HL-60 (cell line): Measurements from ENCODE around the gene CNTNAP2.
"Not testable (repeated sequence)": the region's sequence is repeated elsewhere in the genome, so short reads cannot be mapped to it uniquely, and the experiment has no call there.

Experiments
- DNase-seq, 2 experiments: peaks; one replicate each; pipeline ENCODE4 v3.0.0-alpha.2; 2010 to 2020; ENCODE audit warnings: low read depth in 1 of 2, low spot score in 1 of 2
- H3K27ac ChIP-seq: fragments of 250-450 bp; sonication (Bioruptor Pico); replicated peaks from 2 replicates; pipeline ENCODE4 v1.5.1; 2020; ENCODE audit warnings: mild to moderate bottlenecking, moderate library complexity
- H3K27me3 ChIP-seq: fragments of 250-450 bp; sonication (Bioruptor Pico); 2 replicates; pipeline ENCODE4 v1.5.1; 2021; ENCODE audit warnings: mild to moderate bottlenecking, moderate library complexity; ENCODE audit not compliant: insufficient read depth, poor library complexity, severe bottlenecking
- H3K4me3 ChIP-seq: replicated peaks from 2 replicates; pipeline ENCODE4 v1.5.1; 2011; ENCODE audit warnings: mild to moderate bottlenecking, control low read depth, low read length; ENCODE audit not compliant: insufficient read depth
- GABPA ChIP-seq: IDR thresholded peaks from 2 replicates; pipeline ENCODE4 v1.6.1; 2012; ENCODE audit warnings: low read depth
- POLR2AphosphoS5 ChIP-seq: IDR thresholded peaks from 2 replicates; pipeline ENCODE4 v1.6.1; 2012; ENCODE audit warnings: low read depth
- SPI1 ChIP-seq: IDR thresholded peaks from 2 replicates; pipeline ENCODE4 v1.6.1; 2012; ENCODE audit warnings: low read depth, mild to moderate bottlenecking, borderline replicate concordance
- TF ChIP-seq, protein P1 (sequence below): IDR thresholded peaks from one replicate; pipeline ENCODE4 v1.5.1; 2011; ENCODE audit warnings: low read length, control low read depth, inconsistent platforms; ENCODE audit not compliant: insufficient read depth
- TF ChIP-seq, protein P2 (sequence below): IDR thresholded peaks from 2 replicates; pipeline ENCODE4 v1.6.1; 2012; ENCODE audit warnings: low read depth; ENCODE audit not compliant: insufficient replicate concordance

The CNTNAP2 gene

DNA sequence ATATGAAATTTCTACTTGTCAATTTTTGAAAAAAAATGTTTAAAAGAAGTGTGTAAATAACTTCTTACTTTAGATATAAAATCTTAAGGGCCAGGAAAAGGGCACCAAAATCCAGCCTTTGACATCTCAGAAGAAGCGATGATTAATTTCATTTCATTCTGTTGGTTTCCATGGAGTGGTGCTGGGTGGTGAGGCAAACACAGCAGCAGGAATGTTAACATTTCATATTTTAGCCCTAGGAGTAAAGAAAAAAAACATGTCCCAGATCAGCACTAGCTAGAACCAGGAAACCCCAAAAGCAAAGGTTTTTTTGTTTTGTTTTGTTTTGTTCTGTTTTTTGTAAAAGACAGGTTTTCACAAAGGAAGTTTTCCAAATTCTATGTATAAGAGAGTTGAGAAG is 2175.2 kb downstream of the CNTNAP2 start:
- Histone ChIP-seq H3K27ac (no peak overlapping the region), H3K4me3 (no peak overlapping the region), H3K27me3 (no peaks in the 10 kb centered on the region)
- TF ChIP-seq GABPA (no peak), SPI1 (no peak), POLR2AphosphoS5 (no peak)
- TF ChIP-seq, protein P1, sequence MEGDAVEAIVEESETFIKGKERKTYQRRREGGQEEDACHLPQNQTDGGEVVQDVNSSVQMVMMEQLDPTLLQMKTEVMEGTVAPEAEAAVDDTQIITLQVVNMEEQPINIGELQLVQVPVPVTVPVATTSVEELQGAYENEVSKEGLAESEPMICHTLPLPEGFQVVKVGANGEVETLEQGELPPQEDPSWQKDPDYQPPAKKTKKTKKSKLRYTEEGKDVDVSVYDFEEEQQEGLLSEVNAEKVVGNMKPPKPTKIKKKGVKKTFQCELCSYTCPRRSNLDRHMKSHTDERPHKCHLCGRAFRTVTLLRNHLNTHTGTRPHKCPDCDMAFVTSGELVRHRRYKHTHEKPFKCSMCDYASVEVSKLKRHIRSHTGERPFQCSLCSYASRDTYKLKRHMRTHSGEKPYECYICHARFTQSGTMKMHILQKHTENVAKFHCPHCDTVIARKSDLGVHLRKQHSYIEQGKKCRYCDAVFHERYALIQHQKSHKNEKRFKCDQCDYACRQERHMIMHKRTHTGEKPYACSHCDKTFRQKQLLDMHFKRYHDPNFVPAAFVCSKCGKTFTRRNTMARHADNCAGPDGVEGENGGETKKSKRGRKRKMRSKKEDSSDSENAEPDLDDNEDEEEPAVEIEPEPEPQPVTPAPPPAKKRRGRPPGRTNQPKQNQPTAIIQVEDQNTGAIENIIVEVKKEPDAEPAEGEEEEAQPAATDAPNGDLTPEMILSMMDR = no peak
- TF ChIP-seq, protein P2, sequence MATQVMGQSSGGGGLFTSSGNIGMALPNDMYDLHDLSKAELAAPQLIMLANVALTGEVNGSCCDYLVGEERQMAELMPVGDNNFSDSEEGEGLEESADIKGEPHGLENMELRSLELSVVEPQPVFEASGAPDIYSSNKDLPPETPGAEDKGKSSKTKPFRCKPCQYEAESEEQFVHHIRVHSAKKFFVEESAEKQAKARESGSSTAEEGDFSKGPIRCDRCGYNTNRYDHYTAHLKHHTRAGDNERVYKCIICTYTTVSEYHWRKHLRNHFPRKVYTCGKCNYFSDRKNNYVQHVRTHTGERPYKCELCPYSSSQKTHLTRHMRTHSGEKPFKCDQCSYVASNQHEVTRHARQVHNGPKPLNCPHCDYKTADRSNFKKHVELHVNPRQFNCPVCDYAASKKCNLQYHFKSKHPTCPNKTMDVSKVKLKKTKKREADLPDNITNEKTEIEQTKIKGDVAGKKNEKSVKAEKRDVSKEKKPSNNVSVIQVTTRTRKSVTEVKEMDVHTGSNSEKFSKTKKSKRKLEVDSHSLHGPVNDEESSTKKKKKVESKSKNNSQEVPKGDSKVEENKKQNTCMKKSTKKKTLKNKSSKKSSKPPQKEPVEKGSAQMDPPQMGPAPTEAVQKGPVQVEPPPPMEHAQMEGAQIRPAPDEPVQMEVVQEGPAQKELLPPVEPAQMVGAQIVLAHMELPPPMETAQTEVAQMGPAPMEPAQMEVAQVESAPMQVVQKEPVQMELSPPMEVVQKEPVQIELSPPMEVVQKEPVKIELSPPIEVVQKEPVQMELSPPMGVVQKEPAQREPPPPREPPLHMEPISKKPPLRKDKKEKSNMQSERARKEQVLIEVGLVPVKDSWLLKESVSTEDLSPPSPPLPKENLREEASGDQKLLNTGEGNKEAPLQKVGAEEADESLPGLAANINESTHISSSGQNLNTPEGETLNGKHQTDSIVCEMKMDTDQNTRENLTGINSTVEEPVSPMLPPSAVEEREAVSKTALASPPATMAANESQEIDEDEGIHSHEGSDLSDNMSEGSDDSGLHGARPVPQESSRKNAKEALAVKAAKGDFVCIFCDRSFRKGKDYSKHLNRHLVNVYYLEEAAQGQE = no peak
- DNase-seq = no peak

DNA sequence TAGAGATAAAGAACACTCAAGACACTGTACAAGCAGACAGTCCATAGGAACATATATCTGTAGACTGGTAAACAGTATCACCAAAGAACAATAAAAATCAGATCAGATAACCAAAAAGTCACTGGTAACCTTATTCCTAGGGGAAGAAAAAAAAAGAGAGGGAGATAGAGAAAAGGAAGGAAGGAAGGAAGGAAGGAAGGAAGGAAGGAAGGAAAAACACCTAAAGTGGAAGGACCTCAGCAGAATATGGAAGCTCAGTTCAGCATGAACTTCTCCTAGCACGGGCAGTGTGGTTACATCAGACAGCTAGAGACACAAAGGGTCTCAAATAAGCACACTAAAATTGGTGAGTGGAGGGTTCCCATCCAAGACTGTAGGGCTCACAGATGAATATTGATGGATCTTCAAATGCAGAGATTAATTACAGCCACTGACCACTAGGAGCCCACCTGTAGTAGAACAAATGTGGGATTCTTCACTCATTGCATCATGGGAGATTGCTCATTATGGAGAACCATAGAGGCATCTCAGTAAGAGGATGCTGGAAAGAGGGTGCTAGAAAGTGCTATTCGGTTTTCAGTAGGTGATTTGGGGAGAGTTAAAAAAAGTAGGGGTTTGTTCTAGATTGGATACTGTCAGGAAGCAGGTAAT is 2180.5 kb downstream of the CNTNAP2 start:
- TF ChIP-seq, protein P2 = no peak
- no peak for TF ChIP-seq GABPA
- TF ChIP-seq, protein P1 = no peak
- no peak for TF ChIP-seq SPI1
- no peak for TF ChIP-seq POLR2AphosphoS5
- Histone ChIP-seq H3K4me3 (no peak overlapping the region), H3K27me3 (no peaks in the 10 kb centered on the region), H3K27ac (no peak overlapping the region)
- no peak for DNase-seq

DNA sequence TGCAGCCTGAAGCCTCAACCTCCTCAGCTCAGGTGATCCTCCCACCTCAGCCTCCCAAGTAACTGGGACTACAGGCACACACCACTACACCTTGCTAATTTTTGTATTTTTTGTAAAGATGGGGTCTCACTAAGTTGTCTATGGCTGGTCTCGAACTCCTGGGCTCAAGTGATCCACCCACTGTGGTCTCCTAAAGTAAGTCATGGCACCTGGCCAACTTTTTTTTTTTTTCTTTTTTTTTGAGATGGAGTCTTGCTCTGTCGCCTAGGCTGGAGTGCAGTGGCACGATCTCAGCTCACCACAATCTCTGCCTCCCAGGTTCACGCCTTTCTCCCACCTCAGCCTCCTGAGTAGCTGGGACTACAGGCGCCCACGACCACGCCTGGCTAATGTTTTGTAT is 2182.2 kb downstream of the CNTNAP2 start:
- DNase-seq, H3K27ac ChIP-seq, H3K4me3 ChIP-seq, H3K27me3 ChIP-seq: not testable (repeated sequence)

DNA sequence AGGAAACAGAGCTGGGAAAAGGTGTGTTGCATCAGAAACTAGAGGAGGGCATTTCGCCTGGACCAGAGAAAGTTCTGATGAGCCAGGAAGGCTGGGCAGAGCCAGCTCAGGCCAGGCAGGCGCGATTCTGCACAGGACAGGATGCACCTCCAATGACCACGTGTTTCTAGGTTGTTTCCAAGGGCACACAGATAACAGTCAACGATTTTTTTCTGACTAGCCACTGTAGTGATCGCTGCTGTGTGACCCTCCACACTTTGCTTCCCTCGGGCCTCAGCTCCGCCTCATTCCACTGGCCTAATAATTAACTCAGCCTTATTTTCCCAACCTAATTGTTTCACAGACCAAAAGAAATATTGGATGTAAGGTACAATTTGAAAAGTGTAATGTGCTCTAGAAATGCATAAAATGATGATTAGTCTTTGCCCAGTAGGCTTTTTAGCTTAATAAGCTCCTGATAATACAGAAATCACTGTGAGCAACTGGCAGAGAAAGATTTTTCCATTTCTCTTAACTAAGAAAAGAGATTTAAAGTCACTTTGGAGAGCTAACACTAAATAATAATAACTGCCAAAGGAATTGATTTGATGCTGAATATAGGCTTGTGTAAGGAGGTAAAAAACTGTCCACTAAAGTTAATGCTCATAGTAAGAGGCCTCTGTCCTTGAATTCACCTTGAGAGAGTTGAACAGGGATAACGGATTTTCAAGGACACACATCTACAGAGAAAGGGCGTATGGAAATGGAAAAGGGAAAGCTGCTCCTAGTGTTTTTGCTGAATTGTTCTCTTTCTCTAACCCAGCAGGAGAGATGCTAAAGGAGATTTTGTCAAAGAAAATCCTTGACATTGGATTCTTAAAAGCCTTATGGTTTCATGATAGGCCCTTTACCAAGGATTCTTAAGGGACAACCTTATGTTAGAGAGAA is 2183.0 kb downstream of the CNTNAP2 start:
- TF ChIP-seq SPI1 (no peak), GABPA (no peak)
- TF ChIP-seq, protein P2 = no peak
- TF ChIP-seq, protein P1 = no peak
- H3K27me3 ChIP-seq = no peaks in the 10 kb centered on the region
- DNase-seq = no peak
- no peak overlapping the region for H3K4me3 ChIP-seq
- no peak overlapping the region for H3K27ac ChIP-seq

DNA sequence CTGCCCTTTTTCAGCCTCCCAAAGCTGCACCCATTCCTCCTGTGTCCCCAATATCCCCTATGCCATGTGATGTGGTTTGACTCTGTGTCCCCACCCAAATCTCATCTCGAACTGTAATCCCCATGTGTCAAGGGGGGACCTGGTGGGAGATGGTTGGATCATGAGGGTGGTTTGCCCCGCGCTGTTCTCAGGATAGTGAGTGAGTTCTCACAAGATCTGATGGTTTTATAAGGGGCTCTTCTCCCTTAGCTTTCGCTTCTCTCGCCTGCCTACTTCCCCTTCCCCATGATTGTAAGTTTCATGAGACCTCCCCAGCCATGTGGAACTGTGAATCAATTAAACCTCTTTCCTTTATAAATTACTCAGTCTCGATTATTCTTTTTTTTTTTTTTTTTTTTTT is 2185.8 kb downstream of the CNTNAP2 start:
- H3K27ac ChIP-seq, DNase-seq, H3K4me3 ChIP-seq, H3K27me3 ChIP-seq: not testable (repeated sequence)
